ENCODE results near the gene MIX23. TPM values are rescaled to one million over a fixed set of nuclear protein-coding genes. Genes with fewer than 3 reads are reported as not detected.

Gene MIX23
- total and polyA plus RNA-seq, 4 donors = 10.6 to 18.6 (median 15.3) TPM

DNA sequence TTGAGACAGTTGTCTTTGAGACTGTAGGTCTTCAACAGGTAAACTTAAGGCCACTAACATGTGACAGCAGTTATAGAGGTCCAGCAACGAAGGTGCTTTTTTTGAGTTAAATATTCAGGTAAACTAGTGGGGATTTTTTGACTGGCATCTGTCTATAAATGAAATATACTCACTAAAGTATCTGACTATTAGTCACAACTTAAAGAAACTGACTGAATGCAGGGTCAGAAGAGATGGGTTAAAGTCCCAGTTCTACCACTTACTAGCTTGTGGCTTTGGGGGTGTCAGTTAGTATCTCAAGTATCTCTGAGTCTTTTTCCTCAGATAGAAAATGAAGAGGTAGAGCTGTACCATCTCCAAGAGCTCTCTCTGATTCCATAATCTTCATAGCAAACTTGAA is 18.0 kb downstream of the MIX23 start:
- Histone ChIP-seq H3K4me1 (ENCODE audit: control insufficient read depth in 1 of 2, insufficient read depth in 2 of 2, low read length in 2 of 2) (no peaks in the 10 kb centered on the region), H3K36me3 (ENCODE audit: control insufficient read depth in 1 of 2, insufficient read depth in 2 of 2, low read length in 1 of 2) (peaks cover 0 to 14% of the 10 kb centered on the region in 2 donors), H3K4me3 (ENCODE audit: low read length in 2 of 2) (no peak overlapping the region), H3K27me3 (ENCODE audit: control insufficient read depth in 1 of 2, insufficient read depth in 2 of 2, low read length in 1 of 2) (no peaks in the 10 kb centered on the region), H3K27ac (ENCODE audit: low read depth in 1 of 2, low read length in 2 of 2) (no peak overlapping the region), H3K9me3 (ENCODE audit: control insufficient read depth, low read length) (no peaks in the 10 kb centered on the region)
- WGBS, 2 donors = 87 to 89% methylated on average over 1 of the region's 1 CpG
- no peak for ATAC-seq (ENCODE audit: low FRiP score)
- DNase-seq = no peak
- intact Hi-C loops (cut with DNase I) = no loop called here

- Histone ChIP-seq H3K9me3 (ENCODE audit: control insufficient read depth, low read length) (no peaks in the 10 kb centered on the region), H3K4me1 (ENCODE audit: control insufficient read depth in 1 of 2, insufficient read depth in 2 of 2, low read length in 2 of 2) (no peaks in the 10 kb centered on the region), H3K27ac (ENCODE audit: low read depth in 1 of 2, low read length in 2 of 2) (no peak overlapping the region), H3K27me3 (ENCODE audit: control insufficient read depth in 1 of 2, insufficient read depth in 2 of 2, low read length in 1 of 2) (no peaks in the 10 kb centered on the region), H3K4me3 (ENCODE audit: low read length in 2 of 2) (no peak overlapping the region), H3K36me3 (ENCODE audit: control insufficient read depth in 1 of 2, insufficient read depth in 2 of 2, low read length in 1 of 2) (peaks cover 0 to 14% of the 10 kb centered on the region in 2 donors)
- DNase-seq (no peak), ATAC-seq (ENCODE audit: low FRiP score) (no peak)
- intact Hi-C loops (cut with DNase I) = no loop called here
- WGBS, 2 donors = 97 to 98% methylated on average over 2 of the region's 2 CpGs
Observed at GRCh38 chr3:122364490-122364889, 18.5 kb downstream of the MIX23 start.

- Histone ChIP-seq H3K36me3 (ENCODE audit: control insufficient read depth in 1 of 2, insufficient read depth in 2 of 2, low read length in 1 of 2) (peaks cover 0 to 14% of the 10 kb centered on the region in 2 donors), H3K4me3 (ENCODE audit: low read length in 2 of 2) (no peak overlapping the region), H3K4me1 (ENCODE audit: control insufficient read depth in 1 of 2, insufficient read depth in 2 of 2, low read length in 2 of 2) (no peaks in the 10 kb centered on the region), H3K27me3 (ENCODE audit: control insufficient read depth in 1 of 2, insufficient read depth in 2 of 2, low read length in 1 of 2) (no peaks in the 10 kb centered on the region), H3K27ac (ENCODE audit: low read depth in 1 of 2, low read length in 2 of 2) (no peak overlapping the region), H3K9me3 (ENCODE audit: control insufficient read depth, low read length) (no peaks in the 10 kb centered on the region)
- ATAC-seq (ENCODE audit: low FRiP score) = no peak
- no peak for DNase-seq
- WGBS, 2 donors = 90 to 91% methylated on average over 2 of the region's 2 CpGs
- intact Hi-C loops (cut with DNase I) = no loop called here
Observed at GRCh38 chr3:122362026-122362425, 21.0 kb downstream of the MIX23 start.

DNA sequence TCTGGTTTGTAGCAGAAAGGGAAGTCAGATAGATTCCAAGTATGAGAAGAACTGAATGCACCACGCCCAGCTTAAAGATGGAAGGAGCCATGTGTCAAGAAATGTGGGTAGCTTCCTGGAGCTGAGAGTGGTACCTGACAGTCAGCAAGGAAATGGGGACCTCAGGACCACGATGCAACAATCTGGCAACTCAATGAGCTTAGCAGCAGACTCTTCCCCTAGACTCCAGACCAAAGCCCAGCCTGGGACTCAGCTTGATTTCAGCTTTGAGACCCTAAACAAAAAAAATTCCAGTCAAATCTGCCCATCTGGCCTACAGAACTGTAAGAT is 24.4 kb downstream of the MIX23 start:
- intact Hi-C loops (cut with DNase I) = no loop called here
- H3K27ac ChIP-seq (ENCODE audit: low read depth in 1 of 2, low read length in 2 of 2) = no peak overlapping the region
- ATAC-seq (ENCODE audit: low FRiP score) (no peak), DNase-seq (no peak)
- WGBS, 2 donors = 85 to 96% methylated on average over 2 of the region's 2 CpGs
- H3K4me1 ChIP-seq (ENCODE audit: control insufficient read depth in 1 of 2, insufficient read depth in 2 of 2, low read length in 2 of 2) = no peaks in the 10 kb centered on the region
- no peaks in the 10 kb centered on the region for H3K9me3 ChIP-seq (ENCODE audit: control insufficient read depth, low read length)
- peaks cover 0 to 6% of the 10 kb centered on the region in 2 donors for H3K36me3 ChIP-seq (ENCODE audit: control insufficient read depth in 1 of 2, insufficient read depth in 2 of 2, low read length in 1 of 2)
- no peak overlapping the region for H3K4me3 ChIP-seq (ENCODE audit: low read length in 2 of 2)
- no peaks in the 10 kb centered on the region for H3K27me3 ChIP-seq (ENCODE audit: control insufficient read depth in 1 of 2, insufficient read depth in 2 of 2, low read length in 1 of 2)

- peaks cover 0 to 6% of the 10 kb centered on the region in 2 donors for H3K36me3 ChIP-seq (ENCODE audit: control insufficient read depth in 1 of 2, insufficient read depth in 2 of 2, low read length in 1 of 2)
- WGBS, 2 donors = 29 to 38% methylated on average over 2 of the region's 2 CpGs
- H3K27ac ChIP-seq (ENCODE audit: low read depth in 1 of 2, low read length in 2 of 2) = no peak overlapping the region
- DNase-seq (no peak), ATAC-seq (ENCODE audit: low FRiP score) (no peak)
- H3K4me1 ChIP-seq (ENCODE audit: control insufficient read depth in 1 of 2, insufficient read depth in 2 of 2, low read length in 2 of 2) = no peaks in the 10 kb centered on the region
- no peak overlapping the region for H3K4me3 ChIP-seq (ENCODE audit: low read length in 2 of 2)
- H3K9me3 ChIP-seq (ENCODE audit: control insufficient read depth, low read length) = no peaks in the 10 kb centered on the region
- intact Hi-C loops (cut with DNase I) = no loop called here
- no peaks in the 10 kb centered on the region for H3K27me3 ChIP-seq (ENCODE audit: control insufficient read depth in 1 of 2, insufficient read depth in 2 of 2, low read length in 1 of 2)
Observed at GRCh38 chr3:122357828-122358702, 25.0 kb downstream of the MIX23 start.

- Histone ChIP-seq H3K4me3 (ENCODE audit: low read length in 2 of 2) (no peak overlapping the region), H3K4me1 (ENCODE audit: control insufficient read depth in 1 of 2, insufficient read depth in 2 of 2, low read length in 2 of 2) (no peaks in the 10 kb centered on the region), H3K27me3 (ENCODE audit: control insufficient read depth in 1 of 2, insufficient read depth in 2 of 2, low read length in 1 of 2) (no peaks in the 10 kb centered on the region), H3K9me3 (ENCODE audit: control insufficient read depth, low read length) (no peaks in the 10 kb centered on the region), H3K36me3 (ENCODE audit: control insufficient read depth in 1 of 2, insufficient read depth in 2 of 2, low read length in 1 of 2) (peaks cover 0 to 2% of the 10 kb centered on the region in 2 donors), H3K27ac (ENCODE audit: low read depth in 1 of 2, low read length in 2 of 2) (no peak overlapping the region)
- intact Hi-C loops (cut with DNase I) = no loop called here
- WGBS, 2 donors = 72 to 76% methylated on average over 4 of the region's 4 CpGs
- no peak for ATAC-seq (ENCODE audit: low FRiP score)
- no peak for DNase-seq
Observed at GRCh38 chr3:122356402-122356801, 26.6 kb downstream of the MIX23 start.

DNA sequence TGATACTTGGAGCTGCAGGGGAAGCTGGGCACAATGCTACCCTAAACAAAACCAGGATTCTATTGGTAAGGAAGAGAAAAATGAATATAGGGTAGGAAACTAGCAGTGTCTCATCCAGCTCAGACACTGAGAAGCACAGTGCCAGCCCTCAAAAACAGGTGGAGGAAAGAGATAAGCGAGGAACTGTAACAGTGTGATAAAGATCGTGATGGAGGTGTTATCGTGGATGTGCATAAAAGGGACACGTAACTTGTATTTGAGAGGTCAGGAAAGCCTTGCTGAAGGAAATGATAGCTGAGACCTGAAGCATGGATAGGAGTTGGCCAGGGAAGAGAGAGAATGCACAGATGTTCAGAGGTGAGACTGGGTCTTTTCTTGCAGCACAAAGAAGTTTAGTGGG is 27.4 kb downstream of the MIX23 start:
- intact Hi-C loops (cut with DNase I) = no loop called here
- no peaks in the 10 kb centered on the region for H3K4me1 ChIP-seq (ENCODE audit: control insufficient read depth in 1 of 2, insufficient read depth in 2 of 2, low read length in 2 of 2)
- no peak overlapping the region for H3K4me3 ChIP-seq (ENCODE audit: low read length in 2 of 2)
- no peaks in the 10 kb centered on the region for H3K9me3 ChIP-seq (ENCODE audit: control insufficient read depth, low read length)
- WGBS, 2 donors = 87 to 89% methylated on average over 4 of the region's 4 CpGs
- H3K36me3 ChIP-seq (ENCODE audit: control insufficient read depth in 1 of 2, insufficient read depth in 2 of 2, low read length in 1 of 2) = no peaks in the 10 kb centered on the region
- DNase-seq = no peak
- H3K27ac ChIP-seq (ENCODE audit: low read depth in 1 of 2, low read length in 2 of 2) = no peak overlapping the region
- ATAC-seq (ENCODE audit: low FRiP score) = no peak
- no peaks in the 10 kb centered on the region for H3K27me3 ChIP-seq (ENCODE audit: control insufficient read depth in 1 of 2, insufficient read depth in 2 of 2, low read length in 1 of 2)

DNA sequence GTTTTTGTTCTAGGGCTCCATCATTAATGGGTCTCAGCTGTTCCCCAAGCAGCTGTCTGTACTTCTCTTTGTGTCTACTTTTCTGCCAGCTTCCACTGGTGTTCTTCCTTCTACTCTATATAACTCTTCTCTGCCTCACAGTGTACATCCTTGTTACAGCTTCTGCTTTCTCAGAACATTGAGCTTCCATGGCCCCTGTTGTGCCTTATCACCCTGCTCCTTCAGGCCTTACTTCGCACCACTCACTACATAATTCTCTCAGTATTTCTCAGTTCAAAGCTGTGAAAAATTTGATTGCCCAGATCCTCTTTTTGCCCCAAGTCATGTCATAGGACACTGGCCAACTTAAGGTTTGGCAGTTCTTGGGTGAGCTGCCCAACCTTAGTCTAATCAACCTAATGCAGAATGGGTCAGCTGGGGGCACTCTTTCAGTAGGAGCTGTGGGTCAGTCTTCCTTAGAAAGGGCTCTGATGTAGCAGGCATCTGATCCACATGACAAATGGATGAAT is 29.1 kb downstream of the MIX23 start:
- DNase-seq = no peak
- no peaks in the 10 kb centered on the region for H3K4me1 ChIP-seq (ENCODE audit: control insufficient read depth in 1 of 2, insufficient read depth in 2 of 2, low read length in 2 of 2)
- H3K27ac ChIP-seq (ENCODE audit: low read depth in 1 of 2, low read length in 2 of 2) = no peak overlapping the region
- no peaks in the 10 kb centered on the region for H3K36me3 ChIP-seq (ENCODE audit: control insufficient read depth in 1 of 2, insufficient read depth in 2 of 2, low read length in 1 of 2)
- no peak for ATAC-seq (ENCODE audit: low FRiP score)
- H3K4me3 ChIP-seq (ENCODE audit: low read length in 2 of 2) = no peak overlapping the region
- no peaks in the 10 kb centered on the region for H3K9me3 ChIP-seq (ENCODE audit: control insufficient read depth, low read length)
- no peaks in the 10 kb centered on the region for H3K27me3 ChIP-seq (ENCODE audit: control insufficient read depth in 1 of 2, insufficient read depth in 2 of 2, low read length in 1 of 2)
- intact Hi-C loops (cut with DNase I) = no loop called here
- 93 to 100% methylated on average over 1 of the region's 1 CpG for WGBS, 2 donors

DNA sequence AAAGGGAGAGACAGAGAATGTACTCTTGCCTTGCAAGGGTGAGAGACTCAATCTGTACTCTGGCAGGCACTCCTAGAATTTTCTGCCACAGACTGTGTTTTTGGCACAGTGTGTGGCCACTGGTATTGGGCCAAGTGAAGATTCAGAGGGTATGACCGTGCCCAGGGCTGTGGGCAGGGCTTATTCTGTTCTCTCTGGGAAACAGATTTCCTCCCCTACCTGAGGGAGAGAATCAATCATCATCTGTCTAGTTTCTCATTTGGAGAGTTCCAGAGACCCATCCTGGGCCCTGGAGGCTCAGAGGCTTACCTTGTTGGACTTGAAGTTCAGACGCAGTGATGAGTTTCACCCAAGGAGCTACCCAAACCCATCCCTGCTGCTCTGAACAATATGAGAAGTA is 29.8 kb downstream of the MIX23 start:
- Histone ChIP-seq H3K4me3 (ENCODE audit: low read length in 2 of 2) (no peak overlapping the region), H3K36me3 (ENCODE audit: control insufficient read depth in 1 of 2, insufficient read depth in 2 of 2, low read length in 1 of 2) (no peaks in the 10 kb centered on the region), H3K27ac (ENCODE audit: low read depth in 1 of 2, low read length in 2 of 2) (no peak overlapping the region), H3K9me3 (ENCODE audit: control insufficient read depth, low read length) (no peaks in the 10 kb centered on the region), H3K27me3 (ENCODE audit: control insufficient read depth in 1 of 2, insufficient read depth in 2 of 2, low read length in 1 of 2) (no peaks in the 10 kb centered on the region), H3K4me1 (ENCODE audit: control insufficient read depth in 1 of 2, insufficient read depth in 2 of 2, low read length in 2 of 2) (no peaks in the 10 kb centered on the region)
- DNase-seq (no peak), ATAC-seq (ENCODE audit: low FRiP score) (no peak)
- WGBS, 2 donors = 47 to 49% methylated on average over 2 of the region's 2 CpGs
- intact Hi-C loops (cut with DNase I) = no loop called here

Data from aorta (tissue), 5 donors.